Coronary artery (tissue), 2 donors: ENCODE measurements around the gene RCBTB1.
"Not testable (repeated sequence)": the region's sequence is repeated elsewhere in the genome, so short reads cannot be mapped to it uniquely, and the experiment has no call there.

Source experiments
- DNase-seq: peaks from one replicate; pipeline ENCODE4 v3.0.0-alpha.2; 2017; ENCODE audit warnings: low spot score
- H3K27ac ChIP-seq, 2 donors: fragments of 200-600 bp; sonication (generic); one replicate each; pipeline ENCODE4 v1.5.1; 2016 to 2019
- H3K4me3 ChIP-seq: fragments of 200-600 bp; sonication (generic); 2 replicates; pipeline ENCODE4 v1.5.1; 2016; ENCODE audit warnings: mild to moderate bottlenecking, moderate library complexity
- TF ChIP-seq, protein P1 (sequence below): fragments of 200-600 bp; sonication (generic); IDR thresholded peaks from one replicate; pipeline ENCODE4 v1.5.1; 2019; ENCODE audit warnings: antibody characterized with exemption

RCBTB1 gene

DNA sequence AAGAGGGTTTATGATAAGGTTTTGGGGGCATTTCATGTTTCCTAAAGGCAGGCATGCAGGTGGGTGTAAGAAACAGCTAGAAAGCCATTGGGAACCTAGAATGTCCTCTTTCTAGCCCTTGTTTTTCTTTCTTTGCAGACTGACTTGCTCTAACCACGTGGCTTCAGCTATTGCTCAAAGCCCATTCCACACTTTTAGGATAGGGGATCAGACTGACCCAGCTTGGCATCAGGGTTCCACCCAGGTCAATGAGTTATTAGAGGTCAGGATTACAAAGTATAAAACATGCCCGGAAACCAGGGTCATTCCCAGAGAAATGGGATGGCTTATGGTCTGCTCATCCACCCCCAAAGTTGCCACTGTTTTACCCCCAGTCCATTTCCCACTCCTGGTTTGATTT is 72.8 kb downstream of the RCBTB1 start:
- Histone ChIP-seq H3K4me3 (no peak overlapping the region), H3K27ac (no peak overlapping the region)
- TF ChIP-seq, protein P1, sequence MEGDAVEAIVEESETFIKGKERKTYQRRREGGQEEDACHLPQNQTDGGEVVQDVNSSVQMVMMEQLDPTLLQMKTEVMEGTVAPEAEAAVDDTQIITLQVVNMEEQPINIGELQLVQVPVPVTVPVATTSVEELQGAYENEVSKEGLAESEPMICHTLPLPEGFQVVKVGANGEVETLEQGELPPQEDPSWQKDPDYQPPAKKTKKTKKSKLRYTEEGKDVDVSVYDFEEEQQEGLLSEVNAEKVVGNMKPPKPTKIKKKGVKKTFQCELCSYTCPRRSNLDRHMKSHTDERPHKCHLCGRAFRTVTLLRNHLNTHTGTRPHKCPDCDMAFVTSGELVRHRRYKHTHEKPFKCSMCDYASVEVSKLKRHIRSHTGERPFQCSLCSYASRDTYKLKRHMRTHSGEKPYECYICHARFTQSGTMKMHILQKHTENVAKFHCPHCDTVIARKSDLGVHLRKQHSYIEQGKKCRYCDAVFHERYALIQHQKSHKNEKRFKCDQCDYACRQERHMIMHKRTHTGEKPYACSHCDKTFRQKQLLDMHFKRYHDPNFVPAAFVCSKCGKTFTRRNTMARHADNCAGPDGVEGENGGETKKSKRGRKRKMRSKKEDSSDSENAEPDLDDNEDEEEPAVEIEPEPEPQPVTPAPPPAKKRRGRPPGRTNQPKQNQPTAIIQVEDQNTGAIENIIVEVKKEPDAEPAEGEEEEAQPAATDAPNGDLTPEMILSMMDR, result no peak
- no peak for DNase-seq

DNA sequence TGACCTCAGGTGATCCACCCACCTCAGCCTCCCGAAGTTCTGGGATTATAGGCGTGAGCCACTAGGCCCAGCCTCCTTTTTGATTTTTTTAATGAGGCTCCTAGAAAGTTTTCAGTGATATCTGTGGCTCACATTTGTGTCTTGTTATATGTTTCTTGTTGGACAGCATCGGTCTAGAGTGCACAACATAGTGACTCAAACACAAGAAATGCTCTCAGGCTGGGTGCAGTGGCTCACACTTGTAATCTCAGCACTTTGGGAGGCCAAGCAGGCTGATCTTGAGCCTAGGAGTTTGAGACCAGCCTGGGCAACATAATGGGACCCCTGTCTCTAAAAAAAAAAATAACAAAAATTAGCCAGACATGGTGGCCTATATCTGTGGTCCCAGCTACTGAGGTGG is 81.4 kb downstream of the RCBTB1 start:
- TF ChIP-seq, protein P1, result no peak
- no peak for DNase-seq
- Histone ChIP-seq H3K27ac (no peak overlapping the region), H3K4me3 (no peak overlapping the region)

DNA sequence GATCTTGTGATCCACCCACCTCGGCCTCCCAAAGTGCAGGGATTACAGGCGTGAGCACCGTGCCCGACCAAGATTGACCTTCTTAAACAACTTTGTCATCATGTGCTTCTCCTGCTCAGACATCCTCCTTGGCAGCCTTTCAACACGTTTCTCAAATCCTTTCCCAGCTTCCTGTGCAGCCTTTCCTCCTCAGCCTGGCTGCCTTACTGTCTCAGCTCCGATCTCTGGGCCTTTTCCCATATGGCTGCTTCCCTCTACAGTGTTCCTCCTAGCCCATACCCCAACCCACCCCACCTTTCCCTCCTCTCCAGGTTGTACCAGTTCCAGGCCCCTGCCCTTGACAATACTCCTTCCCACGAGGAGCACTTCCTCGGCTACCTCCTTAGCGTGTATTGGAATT is 82.4 kb downstream of the RCBTB1 start:
- Histone ChIP-seq H3K4me3 (no peak overlapping the region), H3K27ac (no peak overlapping the region)
- no peak for DNase-seq
- TF ChIP-seq, protein P1, result no peak

DNA sequence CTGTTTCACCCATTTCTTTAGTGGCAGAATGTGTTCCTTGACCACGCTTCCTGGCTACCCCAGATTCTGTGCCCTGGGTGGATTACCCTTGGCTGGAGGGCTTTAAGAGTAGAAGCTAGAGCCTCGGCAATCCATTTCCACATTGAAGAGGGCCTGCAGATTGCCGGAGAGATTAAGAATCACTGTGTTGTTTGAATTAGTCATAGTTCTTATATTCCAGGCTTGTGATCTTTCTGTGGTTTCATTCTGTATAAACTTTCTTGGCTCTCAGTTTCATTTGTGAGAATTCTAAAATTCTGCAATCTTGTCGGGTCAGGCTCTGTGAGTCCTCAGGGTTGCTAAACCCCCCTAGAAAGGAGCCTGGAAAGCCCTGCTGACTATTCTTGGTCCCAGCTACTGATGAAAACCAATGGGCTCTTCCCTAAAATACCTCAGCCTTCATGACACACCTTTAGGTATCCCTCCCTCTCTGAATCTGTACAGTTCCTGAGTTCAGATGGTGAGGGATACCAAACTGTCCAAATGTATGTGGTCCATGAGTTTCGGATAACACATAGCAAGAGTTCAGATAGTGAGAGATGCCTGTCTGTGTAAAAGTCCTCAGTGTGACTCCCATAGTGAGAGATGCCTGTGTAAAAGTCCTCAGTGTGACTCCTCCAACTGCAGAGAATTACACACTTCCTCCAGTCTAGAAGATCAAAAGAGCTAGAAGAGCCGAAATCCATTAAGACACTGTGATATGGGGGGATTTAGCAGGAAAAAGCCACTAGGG is 85.3 kb downstream of the RCBTB1 start:
- DNase-seq, result no peak
- TF ChIP-seq, protein P1, result no peak
- no peak overlapping the region for H3K27ac ChIP-seq
- no peak overlapping the region for H3K4me3 ChIP-seq

DNA sequence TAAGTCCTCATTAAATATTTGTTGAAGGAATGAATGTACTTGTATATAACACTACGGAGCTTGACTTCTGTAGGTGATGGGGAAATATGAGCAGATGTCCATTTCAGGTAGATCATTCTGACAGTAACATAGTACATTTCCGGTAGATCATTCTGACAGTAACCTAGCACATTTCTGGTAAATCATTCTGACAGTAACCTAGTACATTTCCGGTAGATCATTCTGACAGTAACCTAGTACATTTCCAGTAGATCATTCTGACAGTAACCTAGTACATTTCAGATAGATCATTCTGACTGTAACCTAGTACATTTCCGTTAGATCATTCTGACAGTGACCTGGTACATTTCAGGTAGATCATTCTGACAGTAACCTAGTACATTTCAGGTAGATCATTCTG is 87.2 kb downstream of the RCBTB1 start:
- DNase-seq, result no peak
- no peak overlapping the region for H3K4me3 ChIP-seq
- TF ChIP-seq, protein P1, result no peak
- H3K27ac ChIP-seq, result no peak overlapping the region

DNA sequence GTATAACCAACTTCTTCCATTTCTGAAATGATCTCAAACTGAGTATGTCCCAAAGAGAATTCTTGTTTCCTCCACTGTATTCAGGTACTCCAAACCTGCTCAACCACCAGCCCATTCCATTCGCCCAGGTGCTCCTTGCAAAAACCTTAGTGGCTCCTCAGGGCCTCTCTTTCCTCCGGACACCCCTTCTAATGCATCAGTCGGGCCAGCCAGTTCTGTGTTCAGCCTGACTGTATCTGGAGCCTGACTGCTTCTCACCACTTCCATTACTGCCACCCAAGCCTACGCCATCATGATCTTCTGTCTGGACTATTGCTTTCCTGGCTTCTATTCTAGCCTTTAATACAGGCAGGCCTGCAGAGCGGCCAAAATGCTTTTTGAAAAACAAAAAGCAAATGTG is 88.1 kb downstream of the RCBTB1 start:
- TF ChIP-seq, protein P1, result no peak
- DNase-seq, result no peak
- Histone ChIP-seq H3K4me3 (no peak overlapping the region), H3K27ac (peak overlapping the region; percentile 1 to 99)

DNA sequence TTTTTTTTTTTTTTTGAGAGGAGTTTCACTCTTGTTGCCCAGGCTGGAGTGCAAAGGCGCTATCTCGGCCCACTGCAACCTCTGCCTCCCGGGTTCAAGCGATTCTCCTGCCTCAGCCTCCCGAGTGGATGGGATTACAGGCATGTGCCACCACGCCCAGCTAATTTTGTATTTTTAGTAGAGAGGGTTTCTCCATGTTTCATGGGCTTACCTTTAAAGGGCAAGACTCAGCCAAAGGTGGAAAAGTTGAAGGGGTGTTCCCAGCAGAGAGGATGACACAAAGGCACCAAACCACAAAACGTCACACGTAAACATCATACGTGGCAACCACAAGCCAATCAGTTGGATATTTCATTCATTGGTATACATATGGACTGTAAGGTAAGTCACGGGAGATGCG is 88.5 kb downstream of the RCBTB1 start:
- Histone ChIP-seq H3K4me3 (peak overlapping the region; percentile 88), H3K27ac (peak overlapping the region; percentile 91 to 99)
- DNase-seq, result not testable (repeated sequence)
